ES-I3 (cell line): ENCODE measurements around the gene STOML2.

Experiments used
- H3K36me3 ChIP-seq: 2 replicates; pipeline ENCODE4 v1.6.1; 2013; ENCODE audit warnings: mild to moderate bottlenecking, low read length, control low read depth, moderate library complexity; ENCODE audit not compliant: insufficient read depth
- H3K4me1 ChIP-seq: 2 replicates; pipeline ENCODE4 v1.6.1; 2013; ENCODE audit warnings: mild to moderate bottlenecking, control low read depth, low read length; ENCODE audit not compliant: insufficient read depth
- H3K9ac ChIP-seq: 2 replicates; pipeline ENCODE4 v1.6.1; 2013; ENCODE audit warnings: low read depth, mild to moderate bottlenecking, low read length, moderate library complexity
- H3K9me3 ChIP-seq: 2 replicates; pipeline ENCODE4 v1.6.1; 2013; ENCODE audit warnings: mild to moderate bottlenecking, low read length, moderate library complexity; ENCODE audit not compliant: control insufficient read depth, insufficient read depth

Gene STOML2

DNA sequence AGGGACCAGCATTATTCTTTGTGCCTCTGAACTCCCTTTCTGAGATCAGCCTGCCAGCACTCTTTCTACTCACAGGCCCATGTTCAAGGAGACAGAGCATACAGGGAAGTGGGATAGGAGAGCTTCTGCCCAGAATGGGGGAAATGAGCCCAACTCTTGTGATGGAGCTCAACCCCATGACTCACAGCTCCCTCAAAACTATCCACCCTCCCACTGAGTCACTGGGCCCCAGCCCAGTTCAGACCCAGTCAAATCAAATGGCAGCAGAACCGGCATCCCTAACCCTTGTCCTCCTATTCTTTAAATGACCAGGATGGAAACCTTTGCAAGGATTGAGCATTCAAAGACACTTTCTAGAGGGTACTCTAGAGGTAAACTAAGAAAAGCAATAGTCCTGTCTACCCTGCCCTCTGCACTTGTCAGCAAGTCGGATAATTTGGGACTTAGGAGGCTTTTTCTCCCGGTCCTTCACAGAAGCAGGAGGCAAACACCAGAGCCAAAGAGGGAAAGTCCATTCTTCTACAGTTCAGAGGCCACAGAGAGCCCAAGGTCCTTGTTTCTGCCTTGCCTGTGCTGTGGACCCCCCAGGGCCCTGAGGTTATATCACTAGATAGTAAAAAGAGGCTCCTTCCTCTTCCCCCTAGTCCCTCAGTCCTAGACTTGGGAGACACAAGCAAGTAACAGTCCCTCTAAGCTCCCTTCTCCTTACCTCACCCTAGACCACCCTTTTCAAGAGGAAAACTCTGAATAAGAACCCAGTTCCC is 9.5 kb upstream of the STOML2 start:
- no peak overlapping the region for H3K9ac ChIP-seq
- H3K4me1 ChIP-seq, result peaks cover 9% of the 10 kb centered on the region
- H3K9me3 ChIP-seq, result no peaks in the 10 kb centered on the region
- H3K36me3 ChIP-seq, result no peaks in the 10 kb centered on the region

DNA sequence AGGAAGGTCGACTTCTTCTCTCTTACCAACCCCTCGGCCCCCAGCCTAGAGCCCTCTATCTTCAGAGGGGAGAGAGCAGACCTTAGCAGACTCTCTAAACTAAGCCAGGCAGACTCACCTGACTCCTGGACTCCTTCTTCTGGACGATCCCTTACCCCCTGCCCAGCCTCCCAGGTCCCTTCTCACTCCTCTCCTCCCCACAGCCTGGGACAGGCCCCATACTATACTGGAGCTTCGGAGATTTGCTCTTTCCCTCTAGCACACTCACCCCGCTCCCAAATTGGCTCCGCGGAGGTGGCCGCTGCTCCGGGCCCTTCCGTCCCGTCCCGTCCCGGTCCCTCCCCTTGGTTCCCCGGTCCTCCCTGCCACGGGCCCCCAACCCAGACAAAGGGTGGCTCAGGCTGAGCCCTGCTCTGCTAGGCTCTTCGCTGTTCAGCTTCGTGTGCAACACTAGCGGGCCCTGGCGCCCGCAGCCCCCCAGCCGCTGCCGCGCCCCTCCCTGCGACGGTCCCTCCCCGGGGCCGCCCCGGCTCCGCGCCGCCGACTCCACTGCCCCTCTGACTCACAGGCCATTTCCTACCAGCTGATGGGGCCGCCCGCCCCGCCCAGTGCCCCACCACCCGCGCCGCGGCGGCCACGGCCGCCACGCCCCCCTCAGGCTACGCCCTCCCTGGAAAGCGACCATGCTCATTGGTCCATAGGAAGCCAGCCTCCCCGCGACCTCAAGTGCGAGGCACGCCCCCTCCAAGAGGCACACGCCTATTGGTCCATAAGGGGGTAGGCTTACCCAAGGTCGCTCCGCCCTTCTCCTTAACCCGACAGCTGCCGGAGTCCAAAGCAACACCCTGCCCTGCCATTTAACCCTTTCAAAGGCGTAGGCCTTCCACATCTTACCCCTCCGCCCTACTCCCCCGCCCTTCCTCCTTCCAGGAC is 8.3 kb upstream of the STOML2 start:
- Histone ChIP-seq H3K9me3 (no peaks in the 10 kb centered on the region), H3K4me1 (peaks cover 9% of the 10 kb centered on the region), H3K9ac (peak overlapping the region; percentile 73), H3K36me3 (no peaks in the 10 kb centered on the region)

DNA sequence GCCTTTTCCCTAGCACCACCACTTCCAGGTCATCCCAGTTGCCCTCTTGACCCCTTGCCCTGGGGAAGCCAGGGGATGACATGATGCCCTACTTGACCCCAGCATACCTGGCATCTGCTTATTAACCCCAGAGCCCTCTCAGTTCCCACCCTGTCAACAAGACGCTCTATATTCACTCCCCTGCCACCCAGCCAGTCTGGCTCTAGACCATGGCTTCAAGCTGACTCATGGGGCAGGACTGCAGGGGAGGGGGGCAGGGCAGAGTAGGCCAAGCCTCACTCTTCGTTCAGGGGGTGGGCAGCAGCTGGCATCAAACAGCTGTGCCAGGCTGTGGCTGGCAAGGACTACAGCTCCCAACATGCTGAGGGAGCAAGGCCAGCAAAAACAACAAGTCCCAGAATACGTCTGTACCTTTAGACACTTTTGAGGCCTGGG is 7.4 kb upstream of the STOML2 start:
- Histone ChIP-seq H3K4me1 (peaks cover 9% of the 10 kb centered on the region), H3K36me3 (no peaks in the 10 kb centered on the region), H3K9me3 (no peaks in the 10 kb centered on the region), H3K9ac (peak overlapping the region; percentile 73)

DNA sequence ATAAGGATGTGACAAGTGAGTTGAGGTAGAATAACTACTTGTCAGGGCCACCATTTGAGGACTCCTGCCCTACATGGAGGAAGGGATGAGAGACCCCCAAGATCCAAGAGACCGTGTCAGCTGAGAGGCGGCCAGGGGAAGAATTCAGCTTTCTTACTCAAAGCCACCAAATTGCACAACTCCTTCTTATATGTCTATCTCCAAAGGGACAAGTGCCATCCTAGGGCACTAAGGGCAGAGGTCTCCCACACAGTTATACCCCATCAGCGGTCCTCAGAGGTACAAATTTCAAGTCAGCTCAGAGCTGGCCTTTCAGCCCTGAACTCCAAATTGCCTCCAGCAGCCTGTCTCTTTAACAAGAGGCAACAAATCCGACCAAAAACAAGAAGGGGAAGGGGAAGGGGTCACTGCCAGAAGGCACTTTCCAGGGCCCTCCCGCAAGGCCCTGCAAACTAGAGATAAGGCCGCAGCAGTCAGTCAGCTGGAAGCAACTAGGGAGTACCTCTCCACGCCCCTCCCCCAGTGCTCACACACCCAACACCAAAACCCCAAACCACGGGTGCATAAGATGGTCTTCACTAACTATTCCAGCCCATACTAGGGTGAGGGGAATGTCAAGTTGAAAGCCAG is 6.1 kb upstream of the STOML2 start:
- Histone ChIP-seq H3K9me3 (no peaks in the 10 kb centered on the region), H3K9ac (no peak overlapping the region), H3K4me1 (peaks cover 5% of the 10 kb centered on the region), H3K36me3 (no peaks in the 10 kb centered on the region)

DNA sequence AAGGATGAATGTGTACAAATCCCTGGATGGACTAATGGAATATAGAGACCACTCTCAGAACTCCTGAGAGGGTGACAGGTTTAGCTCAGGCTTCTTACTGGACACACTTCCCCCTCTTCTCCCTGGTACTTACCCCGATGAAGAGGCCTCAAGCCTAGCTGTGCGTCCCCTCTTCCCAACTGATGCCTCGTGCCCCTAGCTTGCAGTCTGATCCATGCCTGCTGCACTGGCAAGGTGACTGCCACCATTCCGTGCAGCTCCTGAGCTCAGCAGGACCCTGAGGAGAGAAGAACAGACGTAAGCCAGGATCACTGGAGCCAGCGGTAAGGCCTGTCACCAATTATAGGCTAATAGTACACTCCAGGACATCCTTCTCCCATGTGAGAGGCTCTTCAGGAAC is 5.5 kb upstream of the STOML2 start:
- Histone ChIP-seq H3K9ac (no peak overlapping the region), H3K9me3 (no peaks in the 10 kb centered on the region), H3K4me1 (peaks cover 10% of the 10 kb centered on the region), H3K36me3 (no peaks in the 10 kb centered on the region)

DNA sequence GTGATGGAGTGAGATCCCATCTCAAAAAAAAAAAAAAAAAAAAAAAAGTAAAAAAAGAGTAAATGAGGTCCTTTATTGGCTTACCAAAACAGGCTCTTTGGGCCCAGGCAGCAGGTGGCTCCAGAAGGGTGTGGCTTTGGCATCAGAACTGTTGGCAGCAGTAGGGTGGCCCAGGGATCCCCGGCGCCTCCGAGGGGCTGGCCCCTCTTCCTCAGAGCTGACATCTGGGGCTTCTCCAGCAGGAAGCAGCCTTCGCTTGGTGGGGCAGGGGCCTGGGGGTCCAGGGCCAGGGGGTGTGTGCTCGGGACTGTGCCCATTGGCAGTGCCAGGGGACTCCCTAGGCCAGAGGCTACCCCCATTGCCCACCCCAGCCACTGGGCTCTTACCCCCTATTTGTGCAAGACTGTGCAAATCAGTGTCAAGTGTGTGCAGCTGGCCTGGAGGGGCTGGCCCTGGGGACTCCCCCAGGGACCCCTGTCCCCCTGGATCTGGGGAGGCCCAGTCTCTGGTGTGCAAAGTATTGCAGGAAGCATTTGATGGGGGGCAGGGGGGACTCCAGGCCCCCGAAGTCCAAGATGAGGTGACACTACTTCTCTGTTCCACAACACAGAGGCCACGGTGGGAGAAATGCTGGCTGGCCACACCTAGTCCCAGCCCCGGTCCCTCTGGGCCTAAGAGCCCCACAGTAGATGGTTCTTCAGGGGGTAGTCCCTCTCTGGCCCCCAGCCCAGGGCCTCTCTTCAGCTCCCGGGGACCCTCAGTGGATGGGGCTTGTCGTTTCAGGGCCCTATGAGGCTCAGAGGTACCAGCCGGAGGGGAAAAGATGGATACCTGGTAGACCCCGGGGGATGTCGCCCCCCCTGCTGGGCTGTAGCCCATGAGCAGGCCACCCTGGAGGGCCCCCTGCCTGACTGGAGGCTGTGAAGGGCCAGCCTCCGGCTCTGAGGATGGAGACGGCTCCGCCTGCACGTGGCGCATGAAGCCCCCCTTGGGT is 4.7 kb upstream of the STOML2 start:
- Histone ChIP-seq H3K4me1 (peaks cover 10% of the 10 kb centered on the region), H3K9ac (no peak overlapping the region), H3K9me3 (no peaks in the 10 kb centered on the region), H3K36me3 (no peaks in the 10 kb centered on the region)

DNA sequence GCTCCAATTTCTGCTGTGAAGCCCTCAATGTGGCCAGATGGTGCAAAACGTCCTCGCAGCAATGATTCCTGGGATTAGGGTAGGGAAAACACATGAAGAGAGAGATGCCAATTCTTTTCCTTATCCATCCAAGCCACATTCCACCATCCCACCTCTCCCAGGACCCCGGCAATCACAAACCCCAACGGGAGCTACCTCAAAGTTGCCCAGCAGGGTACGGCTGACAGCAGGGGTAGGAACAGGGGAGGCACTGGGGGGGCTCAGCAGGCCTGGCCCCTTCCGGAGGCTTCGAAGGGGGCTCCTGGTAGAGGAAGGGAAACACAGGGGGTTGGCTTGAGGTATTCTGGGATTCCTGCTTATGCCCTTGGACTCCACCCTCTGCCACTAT is 3.4 kb upstream of the STOML2 start:
- no peak overlapping the region for H3K9ac ChIP-seq
- no peaks in the 10 kb centered on the region for H3K9me3 ChIP-seq
- 0 out of 2 replicates have a peak, but pooled peaks cover 3% of the 10 kb centered on the region for H3K36me3 ChIP-seq
- H3K4me1 ChIP-seq, result peaks cover 4% of the 10 kb centered on the region; the same call in 1 of the 2 replicates

DNA sequence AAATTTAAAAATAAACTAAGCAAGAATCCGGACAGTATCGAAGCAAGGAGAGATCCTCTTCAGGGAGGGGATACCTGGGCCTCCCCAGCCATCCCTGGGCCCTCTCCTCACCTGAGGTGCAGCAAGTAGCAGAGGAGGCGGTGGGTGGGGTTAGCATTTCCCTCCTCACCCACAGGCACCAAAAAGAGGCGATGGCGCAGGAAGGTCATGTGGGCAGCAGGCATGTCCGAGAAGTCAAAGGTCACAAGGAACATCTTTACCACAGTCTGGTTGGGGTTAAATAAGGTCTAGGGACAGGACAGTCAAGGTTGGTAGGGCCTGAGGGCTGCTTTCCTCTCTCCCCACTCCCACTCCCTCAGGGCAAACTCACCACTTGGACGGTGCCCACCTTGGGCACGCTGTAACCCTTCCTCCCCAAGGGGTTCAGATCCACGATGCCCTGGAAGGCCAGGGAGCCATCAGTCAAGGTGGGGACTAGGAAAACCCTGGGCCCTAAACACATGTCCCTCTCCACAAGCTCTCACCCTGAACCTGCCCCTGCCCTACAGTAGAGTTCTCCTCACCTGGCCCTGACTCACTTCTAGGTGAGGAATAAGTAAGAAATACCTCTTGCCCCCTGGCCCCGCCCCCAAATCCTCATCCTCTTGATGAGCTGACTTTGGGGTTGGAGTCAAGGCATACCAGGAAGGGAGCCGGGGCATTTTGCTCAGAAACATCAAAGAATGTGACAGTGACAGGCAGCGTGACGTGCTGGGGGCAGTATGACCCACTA is 2.8 kb upstream of the STOML2 start:
- Histone ChIP-seq H3K4me1 (peaks cover 4% of the 10 kb centered on the region; the same call in 1 of the 2 replicates), H3K36me3 (0 out of 2 replicates have a peak, but pooled peaks cover 3% of the 10 kb centered on the region), H3K9ac (no peak overlapping the region), H3K9me3 (no peaks in the 10 kb centered on the region)

DNA sequence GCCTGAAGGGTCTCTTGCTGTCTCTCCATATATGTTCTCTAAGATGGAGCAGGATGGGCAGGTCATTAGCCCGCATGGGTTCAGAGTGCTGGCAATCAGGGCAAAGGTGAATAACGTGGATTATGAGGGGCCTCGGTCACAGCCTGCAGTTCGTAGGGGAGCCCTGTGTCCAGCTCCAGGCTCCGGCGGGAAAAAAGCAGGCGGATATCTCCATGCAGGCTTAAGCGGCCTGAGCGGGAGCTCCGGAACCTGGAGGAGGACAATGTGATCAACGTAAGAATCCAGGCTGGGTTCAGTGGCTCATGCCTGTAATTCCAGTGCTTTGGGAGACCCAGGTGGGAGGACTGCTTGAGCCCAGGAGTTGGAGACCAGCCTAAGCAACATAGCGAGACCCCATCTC is 2.2 kb upstream of the STOML2 start:
- Histone ChIP-seq H3K9me3 (no peaks in the 10 kb centered on the region), H3K36me3 (0 out of 2 replicates have a peak, but pooled peaks cover 9% of the 10 kb centered on the region), H3K4me1 (peaks cover 4% of the 10 kb centered on the region; the same call in 1 of the 2 replicates), H3K9ac (no peak overlapping the region)

DNA sequence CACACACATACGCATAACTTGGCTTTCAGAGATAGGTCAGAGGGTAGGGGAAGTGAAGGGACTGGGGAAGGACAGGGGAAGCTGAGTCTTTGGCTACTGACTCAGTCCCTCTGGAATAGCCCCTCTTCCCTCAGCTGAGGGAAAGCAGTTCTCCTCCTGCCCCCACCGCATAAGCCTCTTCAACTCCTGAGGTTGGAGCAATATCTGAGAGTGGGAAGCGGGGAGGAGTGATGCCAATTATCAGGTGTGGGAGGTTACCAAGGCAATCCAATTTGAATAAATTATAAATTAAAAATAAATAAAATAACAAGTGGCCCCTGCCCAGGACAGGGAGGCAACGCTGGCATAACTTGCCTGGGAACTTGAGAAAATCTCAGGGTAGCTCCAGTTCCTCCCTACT is 1.7 kb upstream of the STOML2 start:
- Histone ChIP-seq H3K36me3 (0 out of 2 replicates have a peak, but pooled peaks cover 12% of the 10 kb centered on the region), H3K4me1 (peaks cover 4% of the 10 kb centered on the region; the same call in 1 of the 2 replicates), H3K9me3 (no peaks in the 10 kb centered on the region), H3K9ac (no peak overlapping the region)

DNA sequence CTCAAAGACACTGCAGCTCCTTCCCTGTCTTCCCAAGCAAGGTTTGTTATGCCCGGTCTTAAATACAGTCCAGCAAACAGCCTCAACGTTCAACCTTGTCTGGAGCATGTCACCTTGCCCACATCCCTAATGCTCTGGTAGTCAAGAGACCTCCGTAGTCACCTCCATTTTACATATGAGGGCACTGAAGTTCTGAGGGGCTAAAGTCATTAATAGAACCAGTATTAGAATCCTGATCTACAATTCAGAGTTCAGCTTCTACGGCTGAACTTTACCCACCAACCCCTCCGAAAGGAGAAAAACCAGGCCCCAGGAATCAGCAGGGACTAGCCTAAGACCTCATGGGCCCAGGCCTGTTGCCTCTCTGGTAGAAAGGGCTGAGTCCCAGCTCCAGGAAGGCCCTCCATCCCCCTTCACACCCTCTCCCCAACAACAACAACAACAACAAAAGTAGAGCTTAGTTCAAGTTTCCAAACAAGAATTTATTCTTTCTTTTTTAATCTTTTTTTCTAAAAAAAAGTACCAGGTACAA is 795 bp upstream of the STOML2 start:
- H3K36me3 ChIP-seq, result 0 out of 2 replicates have a peak, but pooled peaks cover 12% of the 10 kb centered on the region
- H3K9me3 ChIP-seq, result no peaks in the 10 kb centered on the region
- H3K4me1 ChIP-seq, result peaks cover 4% of the 10 kb centered on the region; the same call in 1 of the 2 replicates
- peak overlapping the region; percentile 78 for H3K9ac ChIP-seq

DNA sequence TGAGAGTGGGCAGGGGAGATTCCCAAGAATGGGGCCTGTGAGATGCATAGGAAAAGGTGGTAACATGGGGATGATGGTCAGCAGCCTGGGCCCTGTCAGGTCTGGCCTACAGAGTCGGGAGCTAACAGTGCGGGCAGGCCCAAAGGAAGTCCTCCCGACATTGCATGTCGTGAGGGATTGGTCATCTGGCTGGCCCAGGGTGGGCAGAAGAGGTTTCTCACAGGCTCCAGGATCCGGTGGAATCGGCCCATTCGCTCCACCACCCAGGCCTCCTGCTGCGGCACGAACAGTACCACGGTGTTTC is 514 bp downstream of the STOML2 start:
- Histone ChIP-seq H3K9me3 (no peaks in the 10 kb centered on the region), H3K36me3 (0 out of 2 replicates have a peak, but pooled peaks cover 12% of the 10 kb centered on the region), H3K9ac (peak overlapping the region; percentile 78), H3K4me1 (peaks cover 4% of the 10 kb centered on the region; the same call in 1 of the 2 replicates)

DNA sequence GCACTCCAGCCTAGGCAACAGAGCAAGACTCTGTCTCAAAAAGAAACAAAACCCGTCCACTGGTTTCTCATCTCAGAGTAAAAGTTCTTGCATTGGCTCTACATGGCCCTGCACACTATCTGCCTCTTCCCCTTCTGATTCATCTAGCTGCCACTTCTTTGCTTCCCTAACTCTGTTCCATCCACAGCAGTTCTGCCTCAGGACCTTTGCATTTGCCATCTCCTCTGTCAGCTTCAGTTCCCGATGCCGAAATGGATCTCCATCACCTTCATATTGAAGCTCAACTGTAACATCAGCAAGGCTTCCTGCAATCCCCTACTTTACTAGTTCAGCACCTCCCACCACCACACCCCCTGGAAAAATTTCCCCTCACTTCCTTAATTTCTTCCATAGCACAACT is 5.4 kb downstream of the STOML2 start:
- Histone ChIP-seq H3K36me3 (peaks cover 15% of the 10 kb centered on the region; the same call in 1 of the 2 replicates), H3K9me3 (no peaks in the 10 kb centered on the region), H3K4me1 (no peaks in the 10 kb centered on the region; the same call in 1 of the 2 replicates), H3K9ac (no peak overlapping the region)
